Esophagus squamous epithelium (tissue), 5 donors: ENCODE data around the gene ITPA. TPM values are rescaled to one million over a fixed set of nuclear protein-coding genes. Genes with fewer than 3 reads are reported as not detected.

Experiments used
- DNase-seq: peaks from one replicate; lab custom pipeline; 2025; lab: John Stamatoyannopoulos, UW
- H3K27ac ChIP-seq, 4 donors: fragments of 200-600 bp; sonication (generic); one replicate each; pipeline ENCODE4 v1.5.1; 2016 to 2019; ENCODE audit warnings: mild to moderate bottlenecking in 1 of 4
- H3K27me3 ChIP-seq, 4 donors: fragments of 200-600 bp; sonication (generic); 1 replicate in 3 of 4; 2 replicates in 1 of 4; pipeline versions ENCODE4 v1.5.1 to v1.6.0; 2017 to 2021; ENCODE audit warnings: antibody characterized with exemption in 1 of 4
- H3K36me3 ChIP-seq, 3 donors: fragments of 200-600 bp; sonication (generic); one replicate each; pipeline ENCODE4 v1.5.1; 2016 to 2019
- H3K4me1 ChIP-seq, 3 donors: fragments of 200-600 bp; sonication (generic); one replicate each; pipeline ENCODE4 v1.5.1; 2017 to 2019
- H3K4me3 ChIP-seq, 4 donors: fragments of 200-600 bp; sonication (generic); 1 replicate in 3 of 4; 2 replicates in 1 of 4; pipeline ENCODE4 v1.5.1; 2016 to 2019; ENCODE audit warnings: mild to moderate bottlenecking in 2 of 4, moderate library complexity in 1 of 4
- H3K9me3 ChIP-seq, 3 donors: fragments of 200-600 bp; sonication (generic); one replicate each; pipeline ENCODE4 v1.5.1; 2016 to 2019
- POLR2A ChIP-seq, 4 donors: fragments of 450-650 bp; IDR thresholded peaks; one replicate each; pipeline ENCODE4 v1.6.1; 2017; ENCODE audit warnings: antibody characterized with exemption in 4 of 4, mild to moderate bottlenecking in 4 of 4, moderate library complexity in 3 of 4
- WGBS, 2 donors: methylation state at CpG; one replicate each; pipeline ENCODE4 v1.1.5; 2018; 5-methylcytosine and 5-hydroxymethylcytosine counted together
- intact Hi-C: fragments of 100-400 bp; cut with DNase I; formaldehyde crosslinking; loops from one replicate; pipeline ENCODE4 v1.15.0; 2022
- total RNA-seq, 4 donors: library from RNA; depleted of rRNA; stranded (reverse); fragments of >200 nt; gene quantifications; one replicate each; pipeline ENCODE4 v1.1.0, GENCODE V29; 2016
- TF ChIP-seq, protein P1 (sequence below), 6 experiments: fragments of 450-650 bp in 4 of 6; fragments of 200-600 bp in 2 of 6; sonication (generic) in 2 of 6; IDR thresholded peaks; one replicate each; pipeline ENCODE4 v1.5.1; 2016 to 2019; ENCODE audit warnings: antibody characterized with exemption in 6 of 6, mild to moderate bottlenecking in 4 of 6, moderate library complexity in 4 of 6
- donor health status: DM: yes; HTN: yes; CAD: no.

The ITPA gene
- total RNA-seq, 4 donors from 2014 or later = 47.1 to 54.5 (median 48.7) TPM

DNA sequence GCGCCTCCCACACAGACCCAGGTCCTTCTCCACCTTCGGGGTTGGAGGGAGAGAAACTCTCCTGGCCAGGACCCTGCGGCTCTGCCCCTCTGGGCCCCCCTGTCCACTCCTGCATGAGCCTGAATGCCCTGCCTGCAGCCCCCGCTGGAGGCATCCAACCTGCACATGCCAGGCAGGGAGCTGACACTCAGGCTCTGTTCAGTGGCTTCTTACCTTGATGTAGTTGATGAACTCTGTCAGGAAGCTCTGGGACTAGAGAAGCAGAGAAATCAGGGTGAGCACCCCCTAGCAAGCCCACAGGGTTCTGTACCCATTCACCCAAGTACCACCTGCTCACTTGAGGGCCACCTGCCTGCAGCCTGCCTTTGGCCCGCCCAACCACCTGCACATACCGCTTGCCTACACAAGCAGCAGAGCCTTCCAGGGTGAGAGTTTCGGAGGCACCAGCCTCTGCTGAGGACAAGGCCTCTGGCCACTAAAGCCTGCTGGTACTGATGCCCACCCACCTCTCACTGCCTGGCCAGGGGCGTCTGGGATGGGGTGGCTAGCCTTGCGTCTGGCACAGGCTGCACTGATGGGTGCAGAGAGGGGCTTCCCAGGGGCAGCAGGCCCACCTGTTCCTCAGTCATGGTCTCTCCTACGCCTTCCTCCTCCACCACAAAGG lies 14.5 kb upstream of the ITPA start:
- no peak for TF ChIP-seq POLR2A (IDR thresholded peaks at IDR 0.05)
- TF ChIP-seq, protein P1, sequence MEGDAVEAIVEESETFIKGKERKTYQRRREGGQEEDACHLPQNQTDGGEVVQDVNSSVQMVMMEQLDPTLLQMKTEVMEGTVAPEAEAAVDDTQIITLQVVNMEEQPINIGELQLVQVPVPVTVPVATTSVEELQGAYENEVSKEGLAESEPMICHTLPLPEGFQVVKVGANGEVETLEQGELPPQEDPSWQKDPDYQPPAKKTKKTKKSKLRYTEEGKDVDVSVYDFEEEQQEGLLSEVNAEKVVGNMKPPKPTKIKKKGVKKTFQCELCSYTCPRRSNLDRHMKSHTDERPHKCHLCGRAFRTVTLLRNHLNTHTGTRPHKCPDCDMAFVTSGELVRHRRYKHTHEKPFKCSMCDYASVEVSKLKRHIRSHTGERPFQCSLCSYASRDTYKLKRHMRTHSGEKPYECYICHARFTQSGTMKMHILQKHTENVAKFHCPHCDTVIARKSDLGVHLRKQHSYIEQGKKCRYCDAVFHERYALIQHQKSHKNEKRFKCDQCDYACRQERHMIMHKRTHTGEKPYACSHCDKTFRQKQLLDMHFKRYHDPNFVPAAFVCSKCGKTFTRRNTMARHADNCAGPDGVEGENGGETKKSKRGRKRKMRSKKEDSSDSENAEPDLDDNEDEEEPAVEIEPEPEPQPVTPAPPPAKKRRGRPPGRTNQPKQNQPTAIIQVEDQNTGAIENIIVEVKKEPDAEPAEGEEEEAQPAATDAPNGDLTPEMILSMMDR (IDR thresholded peaks at IDR 0.05) = no peak
- peaks cover 42 to 100% (median 60%) of the 10 kb centered on the region in 3 donors for H3K36me3 ChIP-seq
- WGBS, 2 donors = 90 to 92% methylated on average over 4 to 6 of the region's 10 CpGs
- no peak for DNase-seq
- H3K4me1 ChIP-seq = no peaks in the 10 kb centered on the region
- no peaks in the 10 kb centered on the region for H3K9me3 ChIP-seq
- intact Hi-C loops = no loop called here
- no peaks in the 10 kb centered on the region for H3K27me3 ChIP-seq
- H3K4me3 ChIP-seq = no peak overlapping the region
- H3K27ac ChIP-seq = no peak overlapping the region

DNA sequence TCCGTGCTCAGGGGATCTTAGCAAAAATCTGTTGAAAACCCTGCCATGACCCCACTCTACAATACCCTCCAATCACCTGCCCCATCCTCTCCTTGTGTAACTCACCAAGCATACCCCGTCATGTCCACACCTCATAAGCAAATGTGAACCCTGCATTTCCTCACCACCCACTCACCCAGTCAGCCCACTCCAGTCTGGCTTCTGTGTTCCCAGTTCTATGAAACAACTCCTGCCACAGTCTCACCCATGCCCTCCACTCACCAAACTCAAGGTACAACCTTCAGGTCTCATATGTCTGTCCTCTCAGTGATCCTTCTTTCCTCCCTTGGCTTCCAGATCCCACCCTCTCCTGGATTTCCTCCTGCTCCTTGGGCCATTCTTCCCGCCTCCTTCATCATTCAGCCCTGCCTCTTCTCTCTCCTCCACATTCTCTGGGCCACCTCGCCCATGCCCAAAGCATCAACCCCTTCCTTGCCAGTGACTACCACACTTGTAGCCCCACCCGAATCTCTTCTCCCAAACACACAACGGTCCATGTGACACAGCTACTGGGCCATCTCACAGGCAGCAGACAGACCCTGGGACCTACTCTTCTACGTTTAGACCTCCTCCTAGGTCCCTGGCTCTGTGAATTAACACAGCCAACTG lies 13.6 kb upstream of the ITPA start:
- Histone ChIP-seq H3K4me1 (no peaks in the 10 kb centered on the region), H3K36me3 (peaks cover 44 to 100% (median 62%) of the 10 kb centered on the region in 3 donors), H3K27ac (no peak overlapping the region), H3K27me3 (no peaks in the 10 kb centered on the region), H3K9me3 (no peaks in the 10 kb centered on the region), H3K4me3 (no peak overlapping the region)
- TF ChIP-seq, protein P1 (IDR thresholded peaks at IDR 0.05) = no peak
- TF ChIP-seq POLR2A (IDR thresholded peaks at IDR 0.05) = no peak
- intact Hi-C loops = no loop called here
- 86% methylated on average over 7 of the region's 7 CpGs for WGBS, 2 donors
- DNase-seq = no peak

DNA sequence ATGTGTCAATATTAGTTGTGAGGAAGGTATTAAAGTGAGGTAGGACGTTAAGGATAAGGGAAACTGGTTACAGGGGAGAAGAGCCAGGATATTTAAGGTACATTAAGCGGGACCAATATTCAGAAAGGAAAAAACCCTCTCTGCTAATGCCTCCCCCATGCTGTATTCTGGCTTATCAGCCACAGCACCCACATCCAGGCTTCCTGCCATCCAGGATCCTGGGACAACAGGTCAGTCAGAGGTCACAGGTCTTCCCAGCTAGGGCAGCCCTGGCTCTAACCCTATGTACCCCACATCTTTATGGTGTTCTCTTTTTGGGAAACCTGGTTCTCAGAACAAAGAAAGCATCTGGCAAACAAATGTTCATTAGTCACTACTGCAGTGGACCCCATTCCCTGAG lies 10.1 kb upstream of the ITPA start:
- no peak for DNase-seq
- intact Hi-C loops = no loop called here
- H3K27ac ChIP-seq = no peak overlapping the region
- 45 to 53% methylated on average over 2 of the region's 2 CpGs for WGBS, 2 donors
- no peaks in the 10 kb centered on the region for H3K27me3 ChIP-seq
- no peak for TF ChIP-seq POLR2A (IDR thresholded peaks at IDR 0.05)
- TF ChIP-seq, protein P1 (IDR thresholded peaks at IDR 0.05) = no peak
- H3K4me3 ChIP-seq = no peak overlapping the region
- H3K9me3 ChIP-seq = no peaks in the 10 kb centered on the region
- H3K36me3 ChIP-seq = peaks cover 30 to 87% (median 35%) of the 10 kb centered on the region in 3 donors
- peaks cover 10 to 21% (median 13%) of the 10 kb centered on the region in 3 donors for H3K4me1 ChIP-seq

DNA sequence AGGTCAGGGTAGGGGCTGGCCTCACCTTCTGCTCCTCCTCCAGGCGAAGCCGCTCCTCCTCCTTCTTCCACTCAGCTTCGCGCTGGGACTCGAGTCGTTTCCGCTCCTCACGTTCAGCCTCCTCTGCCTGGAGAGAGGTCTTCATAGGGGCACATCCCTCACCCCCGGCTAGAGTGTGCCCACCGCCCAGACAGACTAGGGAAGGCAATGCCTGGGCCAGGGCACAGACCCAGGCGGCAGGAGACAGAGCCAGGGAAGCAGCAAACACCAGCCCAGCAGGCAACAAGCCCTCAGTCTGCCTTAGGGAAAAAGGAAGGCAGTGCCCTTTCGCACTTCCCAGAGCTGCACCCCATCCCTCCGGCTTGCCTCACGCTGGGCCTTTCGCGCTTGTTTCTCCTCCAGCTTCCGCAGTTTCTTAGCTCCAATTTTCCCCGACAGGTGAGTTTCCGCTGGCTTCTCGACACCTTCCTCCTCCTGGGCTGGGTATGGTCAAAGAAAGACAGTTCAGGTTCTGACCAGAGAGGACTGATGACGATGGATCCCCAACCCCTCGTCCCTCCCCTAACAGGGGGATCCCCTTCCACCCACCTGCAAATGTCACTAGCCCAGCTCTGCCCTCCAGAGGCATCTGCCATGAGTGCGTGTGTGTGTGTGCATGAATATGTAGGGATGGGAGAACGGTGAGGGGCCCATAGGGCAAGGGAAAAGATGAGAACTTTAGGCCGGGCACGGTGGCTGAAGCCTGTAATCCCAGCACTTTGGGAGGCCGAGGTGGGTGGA lies 9.1 kb upstream of the ITPA start:
- Histone ChIP-seq H3K9me3 (no peaks in the 10 kb centered on the region), H3K27me3 (no peaks in the 10 kb centered on the region), H3K36me3 (peaks cover 20 to 77% (median 26%) of the 10 kb centered on the region in 3 donors), H3K4me3 (no peak overlapping the region), H3K27ac (no peak overlapping the region), H3K4me1 (peaks cover 10 to 21% (median 13%) of the 10 kb centered on the region in 3 donors)
- intact Hi-C loops = no loop called here
- WGBS, 2 donors = 94% methylated on average over 13 to 20 of the region's 27 CpGs
- no peak for DNase-seq
- TF ChIP-seq, protein P1 (IDR thresholded peaks at IDR 0.05) = no peak
- no peak for TF ChIP-seq POLR2A (IDR thresholded peaks at IDR 0.05)
